ENCODE results near the gene GNPDA1.

DNA sequence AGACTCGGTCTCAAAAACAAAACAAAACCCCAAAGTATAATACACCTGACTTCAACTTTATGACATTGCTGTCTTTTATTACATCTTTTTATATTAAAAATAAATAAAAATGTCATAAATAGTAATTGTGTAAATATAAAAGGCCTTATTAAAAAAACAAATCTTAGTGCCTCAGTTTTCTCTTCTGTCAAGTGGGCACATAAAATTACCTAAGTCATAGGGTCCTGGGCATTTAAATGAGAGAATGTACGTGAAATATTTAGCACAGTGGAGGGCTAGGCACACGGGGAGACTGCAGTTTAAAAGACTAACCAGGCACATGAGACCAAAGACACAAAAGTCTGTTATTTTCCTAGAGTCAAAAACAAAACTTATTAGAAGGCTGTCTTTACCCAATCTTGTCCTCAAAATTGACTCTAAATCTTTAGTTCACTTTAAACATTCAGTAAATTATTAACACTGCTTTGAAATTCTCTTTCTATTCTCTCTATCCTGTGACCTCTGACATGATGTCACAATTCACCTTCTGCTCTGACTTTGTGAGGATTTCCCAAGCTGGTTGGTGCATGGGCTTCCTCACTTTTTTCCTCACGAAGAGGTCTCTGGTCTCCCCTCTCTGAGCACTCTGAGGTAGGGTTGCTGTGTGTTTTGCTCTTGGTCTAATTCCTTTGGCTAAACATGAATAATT lies 46.4 kb downstream of the GNPDA1 start:
- TF ChIP-seq, protein P1, sequence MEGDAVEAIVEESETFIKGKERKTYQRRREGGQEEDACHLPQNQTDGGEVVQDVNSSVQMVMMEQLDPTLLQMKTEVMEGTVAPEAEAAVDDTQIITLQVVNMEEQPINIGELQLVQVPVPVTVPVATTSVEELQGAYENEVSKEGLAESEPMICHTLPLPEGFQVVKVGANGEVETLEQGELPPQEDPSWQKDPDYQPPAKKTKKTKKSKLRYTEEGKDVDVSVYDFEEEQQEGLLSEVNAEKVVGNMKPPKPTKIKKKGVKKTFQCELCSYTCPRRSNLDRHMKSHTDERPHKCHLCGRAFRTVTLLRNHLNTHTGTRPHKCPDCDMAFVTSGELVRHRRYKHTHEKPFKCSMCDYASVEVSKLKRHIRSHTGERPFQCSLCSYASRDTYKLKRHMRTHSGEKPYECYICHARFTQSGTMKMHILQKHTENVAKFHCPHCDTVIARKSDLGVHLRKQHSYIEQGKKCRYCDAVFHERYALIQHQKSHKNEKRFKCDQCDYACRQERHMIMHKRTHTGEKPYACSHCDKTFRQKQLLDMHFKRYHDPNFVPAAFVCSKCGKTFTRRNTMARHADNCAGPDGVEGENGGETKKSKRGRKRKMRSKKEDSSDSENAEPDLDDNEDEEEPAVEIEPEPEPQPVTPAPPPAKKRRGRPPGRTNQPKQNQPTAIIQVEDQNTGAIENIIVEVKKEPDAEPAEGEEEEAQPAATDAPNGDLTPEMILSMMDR (IDR thresholded peaks at IDR 0.05), result no peak
- TF ChIP-seq POLR2A (IDR thresholded peaks at IDR 0.05), result no peak
- TF ChIP-seq POLR2AphosphoS5 (IDR thresholded peaks at IDR 0.05), result no peak

Measured in suprapubic skin (tissue), 4 donors.